ENCODE results near the gene CASZ1. TPM values are rescaled to one million over a fixed set of nuclear protein-coding genes. Genes with fewer than 3 reads are reported as not detected.

The CASZ1 gene
- total RNA-seq, 1 experiment from 2014 or later, result 6.4 TPM

GRCh38 chr1:10615932-10616671 lies 180.3 kb downstream of the CASZ1 start:
- no peak for DNase-seq (ENCODE audit: extremely low read depth, low read depth)

- DNase-seq (ENCODE audit: extremely low read depth, low read depth), result no peak
Measured at GRCh38 chr1:10615332-10615731, 181.1 kb downstream of the CASZ1 start.

- no peak for DNase-seq (ENCODE audit: extremely low read depth, low read depth)
Measured at GRCh38 chr1:10614377-10615225, 181.8 kb downstream of the CASZ1 start.

- no peak for DNase-seq (ENCODE audit: extremely low read depth, low read depth)
Measured at GRCh38 chr1:10613861-10614260, 182.6 kb downstream of the CASZ1 start.

GRCh38 chr1:10613340-10613739 lies 183.1 kb downstream of the CASZ1 start:
- DNase-seq (ENCODE audit: extremely low read depth, low read depth), result no peak

GRCh38 chr1:10612436-10613160 lies 183.8 kb downstream of the CASZ1 start:
- no peak for DNase-seq (ENCODE audit: extremely low read depth, low read depth)

- no peak for DNase-seq (ENCODE audit: extremely low read depth, low read depth)
Measured at GRCh38 chr1:10610901-10611600, 185.4 kb downstream of the CASZ1 start.

GRCh38 chr1:10608690-10609089 lies 187.8 kb downstream of the CASZ1 start:
- no peak for DNase-seq (ENCODE audit: extremely low read depth, low read depth)

- DNase-seq (ENCODE audit: extremely low read depth, low read depth), result no peak
Measured at GRCh38 chr1:10607228-10607627, 189.2 kb downstream of the CASZ1 start.

- DNase-seq (ENCODE audit: extremely low read depth, low read depth), result no peak
Measured at GRCh38 chr1:10606064-10606463, 190.4 kb downstream of the CASZ1 start.

GRCh38 chr1:10604966-10605365 lies 191.5 kb downstream of the CASZ1 start:
- no peak for DNase-seq (ENCODE audit: extremely low read depth, low read depth)

GRCh38 chr1:10602936-10603335 lies 193.5 kb downstream of the CASZ1 start:
- no peak for DNase-seq (ENCODE audit: extremely low read depth, low read depth)

GRCh38 chr1:10601342-10602070 lies 194.9 kb downstream of the CASZ1 start:
- no peak for DNase-seq (ENCODE audit: extremely low read depth, low read depth)

- DNase-seq (ENCODE audit: extremely low read depth, low read depth), result no peak
Measured at GRCh38 chr1:10599194-10599861, 197.1 kb downstream of the CASZ1 start.

- DNase-seq (ENCODE audit: extremely low read depth, low read depth), result no peak
Measured at GRCh38 chr1:10598389-10598702, 198.1 kb downstream of the CASZ1 start.

GRCh38 chr1:10597492-10598388 lies 198.7 kb downstream of the CASZ1 start:
- no peak for DNase-seq (ENCODE audit: extremely low read depth, low read depth)

GRCh38 chr1:10596780-10597179 lies 199.7 kb downstream of the CASZ1 start:
- no peak for DNase-seq (ENCODE audit: extremely low read depth, low read depth)

GRCh38 chr1:10594595-10595223 lies 201.7 kb downstream of the CASZ1 start:
- no peak for DNase-seq (ENCODE audit: extremely low read depth, low read depth)
